Measurements from ENCODE around the gene EGFL7.

DNA sequence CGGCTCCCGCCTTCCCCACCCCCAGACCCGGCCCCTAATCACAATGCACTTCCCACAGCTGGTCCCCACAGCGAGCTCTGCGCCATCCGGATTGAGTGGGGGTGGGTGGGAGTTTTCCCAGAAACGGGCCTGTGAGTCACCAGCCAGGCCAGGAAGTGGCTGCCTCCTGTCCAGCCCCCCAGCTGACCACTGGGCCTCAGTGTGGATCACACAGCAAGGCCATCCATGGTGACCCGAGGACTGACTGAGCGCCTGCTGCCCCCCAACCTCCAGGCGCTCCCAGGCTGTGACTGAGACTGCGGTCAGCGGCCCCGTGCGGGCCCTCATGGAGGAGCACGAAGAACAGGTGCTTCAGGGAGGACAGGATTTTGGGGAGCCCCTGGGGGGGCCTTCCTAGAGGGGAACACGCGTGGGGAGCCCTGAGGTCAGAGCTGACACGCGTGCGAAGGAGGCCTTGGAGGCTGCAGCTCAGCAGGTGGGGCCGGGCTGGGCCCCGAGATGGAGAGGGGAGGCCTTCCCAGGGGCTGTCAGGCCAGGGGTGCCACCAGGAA is 48.3 kb upstream of the EGFL7 start:
- TF ChIP-seq, protein P1, sequence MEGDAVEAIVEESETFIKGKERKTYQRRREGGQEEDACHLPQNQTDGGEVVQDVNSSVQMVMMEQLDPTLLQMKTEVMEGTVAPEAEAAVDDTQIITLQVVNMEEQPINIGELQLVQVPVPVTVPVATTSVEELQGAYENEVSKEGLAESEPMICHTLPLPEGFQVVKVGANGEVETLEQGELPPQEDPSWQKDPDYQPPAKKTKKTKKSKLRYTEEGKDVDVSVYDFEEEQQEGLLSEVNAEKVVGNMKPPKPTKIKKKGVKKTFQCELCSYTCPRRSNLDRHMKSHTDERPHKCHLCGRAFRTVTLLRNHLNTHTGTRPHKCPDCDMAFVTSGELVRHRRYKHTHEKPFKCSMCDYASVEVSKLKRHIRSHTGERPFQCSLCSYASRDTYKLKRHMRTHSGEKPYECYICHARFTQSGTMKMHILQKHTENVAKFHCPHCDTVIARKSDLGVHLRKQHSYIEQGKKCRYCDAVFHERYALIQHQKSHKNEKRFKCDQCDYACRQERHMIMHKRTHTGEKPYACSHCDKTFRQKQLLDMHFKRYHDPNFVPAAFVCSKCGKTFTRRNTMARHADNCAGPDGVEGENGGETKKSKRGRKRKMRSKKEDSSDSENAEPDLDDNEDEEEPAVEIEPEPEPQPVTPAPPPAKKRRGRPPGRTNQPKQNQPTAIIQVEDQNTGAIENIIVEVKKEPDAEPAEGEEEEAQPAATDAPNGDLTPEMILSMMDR (conservative IDR thresholded peaks at IDR 0.05): no peak
- TF ChIP-seq ZFX (IDR thresholded peaks at IDR 0.05): no peak
